GM10266 (cell line): ENCODE measurements around the gene IL17B.

Experiments used
- DNase-seq: peaks from one replicate; pipeline ENCODE4 v3.0.0; 2012; ENCODE audit errors: extremely low spot score
- CTCF ChIP-seq: IDR thresholded peaks from 2 replicates; pipeline ENCODE4 v1.5.1; 2012; ENCODE audit warnings: mild to moderate bottlenecking, low read depth; ENCODE audit not compliant: control insufficient read depth, insufficient read depth; ENCODE audit errors: missing control alignments

IL17B gene

GRCh38 chr5:149362541-149362940 lies 16.6 kb downstream of the IL17B start:
- DNase-seq: no peak
- no peak for TF ChIP-seq CTCF

- no peak for DNase-seq
- no peak for TF ChIP-seq CTCF
These were observed 18.8 kb downstream of the IL17B start for GRCh38 chr5:149360272-149360671.

GRCh38 chr5:149358868-149359495 lies 20.1 kb downstream of the IL17B start:
- TF ChIP-seq CTCF: no peak
- no peak for DNase-seq

- TF ChIP-seq CTCF: no peak
- no peak for DNase-seq
These were observed 20.8 kb downstream of the IL17B start for GRCh38 chr5:149358294-149358651.

GRCh38 chr5:149357370-149358293 lies 21.5 kb downstream of the IL17B start, which contains the start of gene PCYOX1L:
TSS of gene PCYOX1L (plus strand) at chr5:149358046. CDS start at chr5:149358069, 23 bp downstream.
- no peak for TF ChIP-seq CTCF
- DNase-seq: peak; percentile 96

GRCh38 chr5:149356391-149356790 lies 22.7 kb downstream of the IL17B start:
- no peak for TF ChIP-seq CTCF
- no peak for DNase-seq

GRCh38 chr5:149355688-149356087 lies 23.4 kb downstream of the IL17B start:
- TF ChIP-seq CTCF: no peak
- DNase-seq: no peak
